Measurements from ENCODE around the gene GIT2.
"Not testable (repeated sequence)": the region's sequence is repeated elsewhere in the genome, so short reads cannot be mapped to it uniquely, and the experiment has no call there.

Gene GIT2

GRCh38 chr12:110010853-110011723 is 14.9 kb upstream of the GIT2 start:
- H3K4me3 Mint-ChIP-seq = no peak overlapping the region
- peaks cover 25% of the 10 kb centered on the region for H3K36me3 Mint-ChIP-seq (ENCODE audit: low read depth)
- no peaks in the 10 kb centered on the region for H3K9me3 Mint-ChIP-seq
- H3K27ac Mint-ChIP-seq = no peak overlapping the region
- DNase-seq = no peak
- H3K27me3 Mint-ChIP-seq (ENCODE audit: low read depth, poor library complexity) = no peaks in the 10 kb centered on the region
- TF ChIP-seq, protein P1, sequence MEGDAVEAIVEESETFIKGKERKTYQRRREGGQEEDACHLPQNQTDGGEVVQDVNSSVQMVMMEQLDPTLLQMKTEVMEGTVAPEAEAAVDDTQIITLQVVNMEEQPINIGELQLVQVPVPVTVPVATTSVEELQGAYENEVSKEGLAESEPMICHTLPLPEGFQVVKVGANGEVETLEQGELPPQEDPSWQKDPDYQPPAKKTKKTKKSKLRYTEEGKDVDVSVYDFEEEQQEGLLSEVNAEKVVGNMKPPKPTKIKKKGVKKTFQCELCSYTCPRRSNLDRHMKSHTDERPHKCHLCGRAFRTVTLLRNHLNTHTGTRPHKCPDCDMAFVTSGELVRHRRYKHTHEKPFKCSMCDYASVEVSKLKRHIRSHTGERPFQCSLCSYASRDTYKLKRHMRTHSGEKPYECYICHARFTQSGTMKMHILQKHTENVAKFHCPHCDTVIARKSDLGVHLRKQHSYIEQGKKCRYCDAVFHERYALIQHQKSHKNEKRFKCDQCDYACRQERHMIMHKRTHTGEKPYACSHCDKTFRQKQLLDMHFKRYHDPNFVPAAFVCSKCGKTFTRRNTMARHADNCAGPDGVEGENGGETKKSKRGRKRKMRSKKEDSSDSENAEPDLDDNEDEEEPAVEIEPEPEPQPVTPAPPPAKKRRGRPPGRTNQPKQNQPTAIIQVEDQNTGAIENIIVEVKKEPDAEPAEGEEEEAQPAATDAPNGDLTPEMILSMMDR (IDR thresholded peaks at IDR 0.05) = no peak
- H3K4me1 Mint-ChIP-seq = peaks cover 12% of the 10 kb centered on the region

DNA sequence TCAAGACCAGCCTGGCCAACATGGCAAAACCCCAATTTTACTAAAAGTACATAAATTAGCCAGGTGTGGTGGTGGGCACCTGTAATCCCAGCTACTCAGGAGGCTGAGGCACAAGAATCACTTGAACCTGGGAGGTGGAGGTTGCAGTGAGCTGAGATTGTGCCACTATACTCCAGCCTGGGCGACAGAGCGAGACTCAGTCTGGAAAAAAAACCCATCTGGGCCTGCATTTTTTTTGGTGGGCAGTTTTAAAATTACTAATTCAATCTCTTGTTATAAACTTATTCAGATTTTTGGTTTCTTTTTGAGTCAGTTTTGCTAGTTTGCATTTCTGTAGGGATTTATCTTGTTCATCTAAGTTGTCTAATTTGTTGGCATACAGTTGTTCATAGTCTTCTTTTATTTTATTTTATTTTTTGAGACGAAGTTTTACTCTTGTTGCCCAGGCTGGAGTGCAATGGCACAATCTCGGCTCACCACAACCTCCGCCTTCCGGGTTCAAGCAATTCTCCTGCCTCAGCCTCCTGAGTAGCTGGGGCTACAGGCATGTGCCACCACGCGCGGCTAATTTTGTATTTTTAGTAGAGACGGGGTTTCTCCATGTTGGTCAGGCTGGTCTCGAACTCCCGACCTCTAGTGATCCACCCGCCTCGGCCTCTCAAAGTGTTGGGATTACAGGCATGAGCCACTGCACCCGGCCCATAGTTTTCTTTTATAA is 12.7 kb upstream of the GIT2 start:
- peaks cover 18% of the 10 kb centered on the region for H3K36me3 Mint-ChIP-seq (ENCODE audit: low read depth)
- H3K27ac Mint-ChIP-seq = not testable (repeated sequence)

GRCh38 chr12:110007881-110008280 is 11.7 kb upstream of the GIT2 start:
- no peak overlapping the region for H3K27ac Mint-ChIP-seq
- H3K4me3 Mint-ChIP-seq = no peak overlapping the region
- no peaks in the 10 kb centered on the region for H3K27me3 Mint-ChIP-seq (ENCODE audit: low read depth, poor library complexity)
- TF ChIP-seq, protein P1 (IDR thresholded peaks at IDR 0.05) = no peak
- peaks cover 16% of the 10 kb centered on the region for H3K4me1 Mint-ChIP-seq
- H3K36me3 Mint-ChIP-seq (ENCODE audit: low read depth) = peaks cover 12% of the 10 kb centered on the region
- no peak for DNase-seq
- H3K9me3 Mint-ChIP-seq = no peaks in the 10 kb centered on the region

More for the DNA sequence above, 12.7 kb upstream of the GIT2 start:
- peaks cover 16% of the 10 kb centered on the region for H3K4me1 Mint-ChIP-seq
- not testable (repeated sequence) for H3K9me3 Mint-ChIP-seq; DNase-seq; H3K27me3 Mint-ChIP-seq (ENCODE audit: low read depth, poor library complexity); H3K4me3 Mint-ChIP-seq

- no peak for DNase-seq
- H3K4me3 Mint-ChIP-seq = no peak overlapping the region
- H3K9me3 Mint-ChIP-seq = no peaks in the 10 kb centered on the region
- no peak overlapping the region for H3K27ac Mint-ChIP-seq
- H3K27me3 Mint-ChIP-seq (ENCODE audit: low read depth, poor library complexity) = peaks cover 2% of the 10 kb centered on the region
- H3K36me3 Mint-ChIP-seq (ENCODE audit: low read depth) = peaks cover 5% of the 10 kb centered on the region
- H3K4me1 Mint-ChIP-seq = peaks cover 16% of the 10 kb centered on the region
- TF ChIP-seq, protein P1 (IDR thresholded peaks at IDR 0.05) = no peak
Observed at GRCh38 chr12:110006115-110006514, 9.9 kb upstream of the GIT2 start.

DNA sequence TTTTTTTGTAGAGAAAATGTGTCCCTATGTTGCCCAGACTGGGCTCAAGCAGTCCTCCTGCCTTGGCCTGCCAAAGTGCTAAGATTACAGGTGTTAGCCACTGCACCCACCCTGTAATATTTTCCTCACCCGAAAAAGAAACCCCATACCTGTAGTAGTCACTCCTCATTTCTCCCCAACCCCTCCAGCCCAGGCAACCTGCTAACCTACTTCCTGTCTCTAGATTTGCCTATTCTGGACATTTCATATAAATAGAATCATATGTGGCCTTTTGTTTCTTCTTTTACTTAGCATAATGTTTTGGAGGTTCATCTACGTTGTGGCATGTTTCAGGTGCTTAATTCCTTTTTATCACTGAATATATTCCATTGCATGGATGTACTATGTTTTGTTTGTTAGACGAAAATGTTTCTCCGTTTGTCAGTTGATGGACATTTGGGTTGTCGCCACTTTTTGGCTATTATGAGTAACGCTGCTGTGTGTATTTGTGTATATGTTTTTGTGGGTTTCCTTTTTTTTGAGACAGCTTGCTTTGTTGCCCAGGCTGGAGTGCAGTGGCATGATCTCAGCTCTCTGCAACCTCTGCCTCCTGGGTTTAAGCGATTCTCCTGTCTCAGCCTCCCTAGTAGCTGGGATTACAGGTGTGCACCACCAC is 9.3 kb upstream of the GIT2 start:
- Mint-ChIP-seq H3K4me1 (peaks cover 16% of the 10 kb centered on the region), H3K9me3 (no peaks in the 10 kb centered on the region), H3K4me3 (no peak overlapping the region), H3K36me3 (ENCODE audit: low read depth) (peaks cover 5% of the 10 kb centered on the region), H3K27ac (no peak overlapping the region), H3K27me3 (ENCODE audit: low read depth, poor library complexity) (peaks cover 9% of the 10 kb centered on the region)
- DNase-seq = no peak
- TF ChIP-seq, protein P1 (IDR thresholded peaks at IDR 0.05) = no peak

DNA sequence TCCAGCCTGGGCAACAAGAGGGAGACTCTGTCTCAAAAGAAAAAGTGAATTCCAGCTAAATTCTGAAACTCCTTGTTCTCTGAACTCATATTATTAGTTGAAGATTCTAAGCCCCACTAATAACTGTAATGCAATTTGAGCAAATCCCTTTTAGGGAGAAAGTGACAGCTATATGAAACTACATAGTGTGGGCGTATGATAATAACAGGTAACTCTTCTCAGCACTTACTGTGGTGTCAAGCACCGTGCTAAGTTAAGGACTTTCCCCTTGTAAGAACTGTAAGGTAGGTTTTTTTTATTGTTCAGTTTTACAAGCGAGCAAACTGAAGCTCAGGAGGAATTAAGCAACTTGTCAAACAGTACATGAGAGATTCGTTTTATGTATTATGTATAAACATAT is 8.4 kb upstream of the GIT2 start:
- Mint-ChIP-seq H3K9me3 (no peaks in the 10 kb centered on the region), H3K4me1 (peaks cover 16% of the 10 kb centered on the region), H3K4me3 (no peak overlapping the region), H3K36me3 (ENCODE audit: low read depth) (peaks cover 5% of the 10 kb centered on the region), H3K27me3 (ENCODE audit: low read depth, poor library complexity) (peaks cover 16% of the 10 kb centered on the region), H3K27ac (no peak overlapping the region)
- no peak for DNase-seq
- TF ChIP-seq, protein P1 (IDR thresholded peaks at IDR 0.05) = no peak

All from nephron progenitor cell (in vitro differentiated cells).